Gastroesophageal sphincter (tissue), 3 donors: ENCODE measurements around the gene FOXL1.

Experiments used
- CTCF ChIP-seq, 4 experiments: fragments of 200-600 bp in 2 of 4; fragments of 450-650 bp in 2 of 4; sonication (generic) in 1 of 4; IDR thresholded peaks; one replicate each; pipeline ENCODE4 v1.5.1; 2017 to 2019; ENCODE audit warnings: antibody characterized with exemption in 4 of 4, mild to moderate bottlenecking in 2 of 4, moderate library complexity in 2 of 4
- POLR2A ChIP-seq, 2 donors: fragments of 450-650 bp; IDR thresholded peaks; one replicate each; pipeline ENCODE4 v1.6.1; 2017; ENCODE audit warnings: antibody characterized with exemption in 2 of 2, mild to moderate bottlenecking in 2 of 2, moderate library complexity in 1 of 2
- POLR2AphosphoS5 ChIP-seq: sonication (generic); formaldehyde crosslinking; IDR thresholded peaks from one replicate; pipeline ENCODE4 v1.6.1; 2017; ENCODE audit warnings: antibody characterized with exemption

- TF ChIP-seq CTCF (IDR thresholded peaks at IDR 0.05) (no peak), POLR2A (IDR thresholded peaks at IDR 0.05) (no peak), POLR2AphosphoS5 (no peak)
Measured at GRCh38 chr16:86625029-86625428, 46.7 kb downstream of the FOXL1 start.
